H1 (cell line): ENCODE measurements around the gene PARD6B. TPM values are rescaled to one million over a fixed set of nuclear protein-coding genes. Genes with fewer than 3 reads are reported as not detected.
"Not testable (repeated sequence)": the region's sequence is repeated elsewhere in the genome, so short reads cannot be mapped to it uniquely, and the experiment has no call there.

Experiments
- CTCF ChIA-PET: fragments of 300-600 bp; sonication (Branson Sonifier 250); formaldehyde crosslinking; loops from one replicate; lab custom pipeline; 2021; ENCODE audit not compliant: partially characterized antibody; lab: Charles Lee
- POLR2A ChIA-PET: fragments of 300-600 bp; sonication (Branson Sonifier 250); formaldehyde crosslinking; loops from one replicate; lab custom pipeline; 2021; ENCODE audit warnings: inconsistent platforms; ENCODE audit not compliant: partially characterized antibody; lab: Charles Lee
- DNase-seq, 2 experiments: peaks; one replicate each; pipeline versions ENCODE4 v3.0.0 to v3.0.0-alpha.2; 2010 to 2022; ENCODE audit warnings: low spot score in 2 of 2, low read depth in 1 of 2, mixed read lengths in 1 of 2
- FAIRE-seq: peaks from 2 replicates; lab custom pipeline; 2011; peaks lifted over from hg19 to GRCh38; lab: Jason Lieb, UNC
- H2AFZ ChIP-seq: 2 replicates; pipeline ENCODE4 v1.8.1; 2012; ENCODE audit warnings: low read length, inconsistent platforms
- H2AK5ac ChIP-seq: 2 replicates; pipeline ENCODE4 v1.6.1; 2013; ENCODE audit warnings: low read depth, low read length
- H2BK120ac ChIP-seq: replicated peaks from 2 replicates; pipeline ENCODE3; 2013; ENCODE audit warnings: low read depth, low read length, inconsistent platforms
- H2BK12ac ChIP-seq: 2 replicates; pipeline ENCODE4 v1.6.1; 2013; ENCODE audit warnings: low read depth, low read length
- H2BK15ac ChIP-seq: 2 replicates; pipeline ENCODE4 v1.6.1; 2013; ENCODE audit warnings: low read length
- H2BK20ac ChIP-seq: 2 replicates; pipeline ENCODE4 v1.6.1; 2013; ENCODE audit warnings: low read length
- H2BK5ac ChIP-seq: 2 replicates; pipeline ENCODE4 v1.6.1; 2013; ENCODE audit warnings: low read depth, low read length
- H3K14ac ChIP-seq: 2 replicates; pipeline ENCODE4 v1.6.1; 2013; ENCODE audit warnings: inconsistent platforms; ENCODE audit not compliant: insufficient read length
- H3K18ac ChIP-seq: 2 replicates; pipeline ENCODE4 v1.6.1; 2013; ENCODE audit warnings: low read length; ENCODE audit errors: extremely low read depth
- H3K23ac ChIP-seq: 2 replicates; pipeline ENCODE4 v1.6.1; 2013; ENCODE audit warnings: inconsistent platforms; ENCODE audit not compliant: insufficient read length
- H3K23me2 ChIP-seq: 2 replicates; pipeline ENCODE4 v1.6.1; 2013; ENCODE audit warnings: low read depth, low read length
- H3K27ac ChIP-seq: 2 replicates; pipeline ENCODE4 v1.6.1; 2011; ENCODE audit warnings: low read depth, low read length, inconsistent platforms
- H3K27me3 ChIP-seq, 4 experiments: replicated peaks in 1 of 4; 1 replicate in 1 of 4; 2 replicates in 3 of 4; pipeline versions ENCODE4 v1.6.1 to v1.8.1; 2011 to 2013; ENCODE audit warnings: low read length in 3 of 4, mild to moderate bottlenecking in 3 of 4, inconsistent platforms in 2 of 4, mixed read lengths in 2 of 4, moderate library complexity in 1 of 4; ENCODE audit not compliant: control insufficient read depth in 3 of 4, insufficient read depth in 3 of 4; ENCODE audit errors: extremely low read depth in 1 of 4
- H3K36me3 ChIP-seq, 4 experiments: 2 replicates each; pipeline versions ENCODE4 v1.6.1 to v1.8.1; 2011 to 2013; ENCODE audit warnings: mild to moderate bottlenecking in 4 of 4, low read length in 3 of 4, moderate library complexity in 2 of 4, control low read depth in 1 of 4, inconsistent platforms in 1 of 4; ENCODE audit not compliant: insufficient read depth in 4 of 4, control insufficient read depth in 2 of 4
- H3K4ac ChIP-seq: replicated peaks from 2 replicates; pipeline ENCODE3; 2013; ENCODE audit warnings: low read length, low read depth, mixed read lengths, inconsistent platforms; ENCODE audit not compliant: insufficient read length
- H3K4me1 ChIP-seq, 4 experiments: replicated peaks in 1 of 4; 1 replicate in 1 of 4; 2 replicates in 3 of 4; pipeline versions ENCODE4 v1.6.1 to v1.8.1; 2011 to 2013; ENCODE audit warnings: low read length in 3 of 4, inconsistent platforms in 2 of 4, mixed read lengths in 1 of 4; ENCODE audit not compliant: insufficient read depth in 4 of 4, control insufficient read depth in 3 of 4
- H3K4me2 ChIP-seq, 2 experiments: 2 replicates each; pipeline versions ENCODE4 v1.6.1 to v1.8.1; 2011 to 2013; ENCODE audit warnings: low read depth in 2 of 2, low read length in 2 of 2, control low read depth in 1 of 2, inconsistent platforms in 1 of 2, mild to moderate bottlenecking in 1 of 2; ENCODE audit not compliant: insufficient read depth in 1 of 2
- H3K4me3 ChIP-seq, 4 experiments: fragments of 200-600, 300-600 bp in 1 of 4; sonication (generic), shearing (Covaris generic), sonication (Bioruptor Twin) in 1 of 4; 2 replicates each; pipeline versions ENCODE4 v1.5.1 to v1.8.1; 2011 to 2016; ENCODE audit warnings: low read length in 4 of 4, low read depth in 3 of 4, control low read depth in 2 of 4, inconsistent platforms in 2 of 4, mild to moderate bottlenecking in 2 of 4, mixed read lengths in 1 of 4, moderate library complexity in 1 of 4; ENCODE audit not compliant: insufficient read depth in 2 of 4; ENCODE audit errors: extremely low read depth in 1 of 4
- H3K56ac ChIP-seq: replicated peaks from 2 replicates; pipeline ENCODE3; 2013; ENCODE audit warnings: low read depth, mild to moderate bottlenecking, mixed read lengths, low read length, inconsistent platforms; ENCODE audit not compliant: insufficient read length
- H3K79me1 ChIP-seq: 2 replicates; pipeline ENCODE4 v1.6.1; 2013; ENCODE audit warnings: low read depth, low read length, control low read depth
- H3K79me2 ChIP-seq, 2 experiments: 2 replicates each; pipeline versions ENCODE4 v1.6.1 to v1.8.1; 2012 to 2013; ENCODE audit warnings: low read length in 2 of 2, mild to moderate bottlenecking in 2 of 2, inconsistent platforms in 1 of 2; ENCODE audit not compliant: insufficient read depth in 2 of 2, control insufficient read depth in 1 of 2
- H3K9ac ChIP-seq, 4 experiments: replicated peaks in 1 of 4; 1 replicate in 1 of 4; 2 replicates in 3 of 4; pipeline versions ENCODE4 v1.6.1 to v1.8.1; 2011 to 2013; ENCODE audit warnings: low read depth in 3 of 4, low read length in 3 of 4, control low read depth in 2 of 4, mild to moderate bottlenecking in 2 of 4, moderate library complexity in 2 of 4, inconsistent platforms in 1 of 4; ENCODE audit errors: extremely low read depth in 1 of 4
- H3K9me3 ChIP-seq, 2 experiments: 2 replicates each; pipeline versions ENCODE4 v1.6.1 to v1.8.1; 2012 to 2013; ENCODE audit warnings: mild to moderate bottlenecking in 2 of 2, moderate library complexity in 2 of 2, control low read depth in 1 of 2, inconsistent platforms in 1 of 2, low read depth in 1 of 2, low read length in 1 of 2, mixed read lengths in 1 of 2; ENCODE audit not compliant: insufficient read depth in 2 of 2
- H4K20me1 ChIP-seq, 2 experiments: replicated peaks in 1 of 2; 2 replicates each; pipeline versions ENCODE3 to v1.8.1; 2011 to 2013; ENCODE audit warnings: inconsistent platforms in 2 of 2, low read length in 2 of 2, mild to moderate bottlenecking in 1 of 2; ENCODE audit not compliant: insufficient read depth in 2 of 2, control insufficient read depth in 1 of 2
- H4K5ac ChIP-seq: 2 replicates; pipeline ENCODE4 v1.6.1; 2013; ENCODE audit warnings: low read length, low read depth, mixed read lengths, inconsistent platforms; ENCODE audit not compliant: insufficient read length
- H4K8ac ChIP-seq: 2 replicates; pipeline ENCODE4 v1.8.0; 2013; ENCODE audit warnings: mild to moderate bottlenecking, moderate library complexity, low read length, inconsistent platforms; ENCODE audit not compliant: insufficient read depth; ENCODE audit errors: extremely low read depth
- H4K91ac ChIP-seq: replicated peaks from 2 replicates; pipeline ENCODE3; 2013; ENCODE audit warnings: low read length, mixed read lengths, inconsistent platforms; ENCODE audit not compliant: insufficient read length
- WGBS, 2 experiments: shearing (Covaris generic) in 1 of 2; methylation state at CpG; one replicate each; pipeline versions ENCODE4 v1.1.6 to v1.1.7; 2013 to 2015; ENCODE audit warnings: low lambda C conversion rate in 2 of 2, mixed read lengths in 2 of 2, inconsistent platforms in 1 of 2, low coverage in 1 of 2, missing lambda C conversion rate in 1 of 2; ENCODE audit not compliant: insufficient replicate concordance in 2 of 2, insufficient coverage in 1 of 2, insufficient read length in 1 of 2; ENCODE audit errors: extremely low coverage in 1 of 2, missing lambda C conversion rate in 1 of 2; 5-methylcytosine and 5-hydroxymethylcytosine counted together
- polyA plus RNA-seq, 7 experiments: library from polyadenylated mRNA; depleted of rRNA in 3 of 7; stranded (reverse) in 5 of 7; unstranded in 2 of 7; fragments of >200 nt in 5 of 7; fragments of 200-250 nt in 2 of 7; gene quantifications; 1 replicate in 5 of 7; 2 replicates in 1 of 7; 4 replicates in 1 of 7; pipeline versions ENCODE4 v1.2.1 to v1.2.3, GENCODE V29; 2011 to 2013; ENCODE audit warnings: missing spikeins in 2 of 7, mixed read lengths in 2 of 7
- total RNA-seq: library from RNA; stranded (reverse); fragmentation: NEBNext Ultra II Directional; extraction: Animal tissue kit (Norgen Biotek cat#: 25700); gene quantifications from 2 replicates; pipeline ENCODE4 v1.2.1, GENCODE V29; 2021

Gene PARD6B
- total and polyA plus RNA-seq, 2 of the 8 experiments (the other 6 are each of a cell fraction or from before 2014, with no cell fraction given) = 5.2 to 34.1 TPM

DNA sequence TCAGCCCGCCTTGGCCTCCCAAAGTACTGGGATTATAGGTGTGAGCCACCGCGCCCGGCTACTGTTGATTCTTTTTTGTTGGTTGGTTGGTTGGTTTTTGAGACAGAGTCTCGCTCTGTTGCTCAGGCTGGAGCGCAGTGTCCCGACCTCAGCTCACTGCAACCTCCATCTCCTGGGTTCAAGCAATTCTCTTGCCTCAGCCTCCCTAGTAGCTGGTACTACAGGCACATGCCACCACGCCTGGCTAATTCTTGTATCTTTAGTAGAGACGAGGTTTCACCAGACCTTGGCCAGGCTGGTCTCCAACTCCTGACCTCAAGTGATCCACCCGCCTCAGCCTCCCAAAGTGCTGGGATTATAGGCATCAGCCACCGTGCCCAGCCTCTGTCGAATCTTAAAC lies 17.0 kb upstream of the PARD6B start:
- not testable (repeated sequence) for H3K4me2 ChIP-seq, H3K9ac ChIP-seq, H3K4me3 ChIP-seq, H3K18ac ChIP-seq, H4K20me1 ChIP-seq, H4K8ac ChIP-seq, H2BK20ac ChIP-seq, H3K36me3 ChIP-seq, H2BK12ac ChIP-seq, H3K4ac ChIP-seq, H2BK120ac ChIP-seq, H2BK5ac ChIP-seq, H2AFZ ChIP-seq, H3K9me3 ChIP-seq, H3K79me2 ChIP-seq, H3K4me1 ChIP-seq, H4K91ac ChIP-seq, H3K23me2 ChIP-seq, H3K27me3 ChIP-seq, H3K79me1 ChIP-seq, H3K23ac ChIP-seq, H2BK15ac ChIP-seq, H2AK5ac ChIP-seq, H3K14ac ChIP-seq, H3K56ac ChIP-seq, H4K5ac ChIP-seq, DNase-seq, FAIRE-seq, H3K27ac ChIP-seq
- ChIA-PET CTCF (interaction anchor here (0.6 to 8.9 kb wide), 22 partner anchors 10 to 1454 kb away, joined by 3 to 61 read pairs (median 5); no protein-coding TSS in a partner anchor), POLR2A (interaction anchor here (1.1 to 1.2 kb wide), 2 partner anchors 10 to 16 kb away, joined by 3 to 4 read pairs; no protein-coding TSS in a partner anchor)
- 95% methylated on average over 12 of the region's 12 CpGs; no CpG with 5 or more reads in 1 of the 2 experiments for WGBS, 2 experiments
